H9 (cell line): Measurements from ENCODE around the gene ERC2. TPM values are rescaled to one million over a fixed set of nuclear protein-coding genes. Genes with fewer than 3 reads are reported as not detected.

Source experiments
- DNase-seq: peaks from one replicate; pipeline ENCODE4 v3.0.0-alpha.2; 2017
- H2AFZ ChIP-seq: one replicate; pipeline ENCODE4 v1.6.1; 2013; ENCODE audit warnings: mild to moderate bottlenecking, low read length, control low read depth, moderate library complexity
- H2AK5ac ChIP-seq: 2 replicates; pipeline ENCODE4 v1.6.1; 2013; ENCODE audit warnings: low read length, control low read depth, mixed read lengths; ENCODE audit not compliant: insufficient read length
- H2BK120ac ChIP-seq: one replicate; pipeline ENCODE4 v1.6.1; 2013; ENCODE audit warnings: low read depth, mild to moderate bottlenecking, low read length, control low read depth, inconsistent platforms; ENCODE audit not compliant: poor library complexity, severe bottlenecking
- H2BK12ac ChIP-seq: 2 replicates; pipeline ENCODE4 v1.6.1; 2013; ENCODE audit warnings: low read length, control low read depth, mixed read lengths, low read depth; ENCODE audit not compliant: insufficient read length
- H2BK15ac ChIP-seq: 2 replicates; pipeline ENCODE4 v1.6.1; 2013; ENCODE audit warnings: low read depth, low read length, control low read depth
- H2BK20ac ChIP-seq: one replicate; pipeline ENCODE4 v1.6.1; 2013; ENCODE audit warnings: low read depth, mild to moderate bottlenecking, low read length, control low read depth, inconsistent platforms; ENCODE audit not compliant: poor library complexity, severe bottlenecking
- H2BK5ac ChIP-seq: 2 replicates; pipeline ENCODE4 v1.6.1; 2013; ENCODE audit warnings: low read length, control low read depth, mixed read lengths; ENCODE audit not compliant: insufficient read length
- H3K14ac ChIP-seq: 2 replicates; pipeline ENCODE4 v1.6.1; 2013; ENCODE audit warnings: low read length, control low read depth; ENCODE audit not compliant: insufficient read depth
- H3K18ac ChIP-seq: 2 replicates; pipeline ENCODE4 v1.6.1; 2013; ENCODE audit warnings: low read depth, mild to moderate bottlenecking, mixed read lengths, low read length, control low read depth; ENCODE audit not compliant: insufficient read length
- H3K23ac ChIP-seq: 2 replicates; pipeline ENCODE4 v1.6.1; 2013; ENCODE audit warnings: low read length, control low read depth, mixed read lengths, low read depth; ENCODE audit not compliant: insufficient read length
- H3K23me2 ChIP-seq: 2 replicates; pipeline ENCODE4 v1.6.1; 2013; ENCODE audit warnings: low read depth, mild to moderate bottlenecking, mixed read lengths, low read length, control low read depth; ENCODE audit not compliant: insufficient read length, poor library complexity, severe bottlenecking
- H3K27ac ChIP-seq: 2 replicates; pipeline ENCODE4 v1.5.1; 2013; ENCODE audit warnings: low read length, control low read depth, mixed read lengths, low read depth; ENCODE audit not compliant: insufficient read length
- H3K27me3 ChIP-seq: 2 replicates; pipeline ENCODE4 v1.6.1; 2013; ENCODE audit warnings: low read length, control low read depth, inconsistent platforms; ENCODE audit not compliant: insufficient read depth
- H3K4ac ChIP-seq: 2 replicates; pipeline ENCODE4 v1.6.1; 2013; ENCODE audit warnings: low read depth, mild to moderate bottlenecking, control low read depth, inconsistent platforms, low read length, moderate library complexity
- H3K4me1 ChIP-seq: 2 replicates; pipeline ENCODE4 v1.6.1; 2013; ENCODE audit warnings: low read length, control low read depth, inconsistent platforms; ENCODE audit not compliant: insufficient read depth
- H3K4me2 ChIP-seq: 2 replicates; pipeline ENCODE4 v1.6.1; 2013; ENCODE audit warnings: low read length, control low read depth, mixed read lengths; ENCODE audit not compliant: insufficient read length, insufficient read depth
- H3K56ac ChIP-seq: 2 replicates; pipeline ENCODE4 v1.6.1; 2013; ENCODE audit warnings: low read depth, mild to moderate bottlenecking, mixed read lengths, low read length, control low read depth; ENCODE audit not compliant: insufficient read length
- H3K79me1 ChIP-seq: 2 replicates; pipeline ENCODE4 v1.6.1; 2013; ENCODE audit warnings: low read depth, mild to moderate bottlenecking, moderate library complexity, low read length, control low read depth, inconsistent platforms; ENCODE audit not compliant: insufficient read depth, poor library complexity, severe bottlenecking
- H3K79me2 ChIP-seq: 2 replicates; pipeline ENCODE4 v1.6.1; 2013; ENCODE audit warnings: low read length, control low read depth, inconsistent platforms; ENCODE audit not compliant: insufficient read depth
- H3K9ac ChIP-seq: 2 replicates; pipeline ENCODE4 v1.6.1; 2013; ENCODE audit warnings: low read length, control low read depth, mixed read lengths; ENCODE audit not compliant: insufficient read length; ENCODE audit errors: extremely low read depth
- H3K9me3 ChIP-seq: one replicate; pipeline ENCODE4 v1.6.1; 2013; ENCODE audit warnings: low read depth, low read length, inconsistent platforms; ENCODE audit not compliant: control insufficient read depth
- H3T11ph ChIP-seq: one replicate; pipeline ENCODE4 v1.6.1; 2013; ENCODE audit warnings: mild to moderate bottlenecking, low read length, control low read depth, inconsistent platforms
- H4K20me1 ChIP-seq: one replicate; pipeline ENCODE4 v1.6.1; 2013; ENCODE audit not compliant: control insufficient read depth, insufficient read length, insufficient read depth
- H4K5ac ChIP-seq: 2 replicates; pipeline ENCODE4 v1.6.1; 2013; ENCODE audit warnings: low read depth, mild to moderate bottlenecking, mixed read lengths, low read length, control low read depth; ENCODE audit not compliant: insufficient read length
- H4K8ac ChIP-seq: replicated peaks from 2 replicates; pipeline ENCODE4 v1.6.1; 2013; ENCODE audit warnings: low read length, control low read depth, mixed read lengths, low read depth; ENCODE audit not compliant: insufficient read length
- H4K91ac ChIP-seq: 2 replicates; pipeline ENCODE4 v1.6.1; 2013; ENCODE audit warnings: low read depth, mild to moderate bottlenecking, moderate library complexity, mixed read lengths, low read length, control low read depth; ENCODE audit not compliant: insufficient read length
- H3K27ac Mint-ChIP-seq, 3 experiments: 2 replicates in 2 of 3; 3 replicates in 1 of 3; pipeline ENCODE4 v1.8.0; 2020 to 2021; ENCODE audit warnings: mixed read lengths in 3 of 3, mild to moderate bottlenecking in 1 of 3, moderate library complexity in 1 of 3
- H3K27me3 Mint-ChIP-seq: 2 replicates; pipeline ENCODE4 v1.8.0; 2021; ENCODE audit warnings: low read depth, mild to moderate bottlenecking, moderate library complexity, mixed read lengths
- H3K36me3 Mint-ChIP-seq, 3 experiments: 2 replicates in 2 of 3; 3 replicates in 1 of 3; pipeline ENCODE4 v1.8.0; 2020 to 2021; ENCODE audit warnings: low read depth in 3 of 3, mixed read lengths in 3 of 3; ENCODE audit not compliant: insufficient read depth in 1 of 3
- H3K4me1 Mint-ChIP-seq, 2 experiments: 2 replicates each; pipeline ENCODE4 v1.8.0; 2020; ENCODE audit warnings: mixed read lengths in 2 of 2
- H3K4me3 Mint-ChIP-seq, 2 experiments: 2 replicates in 1 of 2; 3 replicates in 1 of 2; pipeline ENCODE4 v1.8.0; 2020 to 2021; ENCODE audit warnings: mild to moderate bottlenecking in 2 of 2, mixed read lengths in 2 of 2, moderate library complexity in 1 of 2
- H3K9me3 Mint-ChIP-seq, 2 experiments: 2 replicates in 1 of 2; 3 replicates in 1 of 2; pipeline ENCODE4 v1.8.0; 2020; ENCODE audit warnings: mild to moderate bottlenecking in 2 of 2, mixed read lengths in 2 of 2, moderate library complexity in 1 of 2
- WGBS: extraction: QIAGEN DNeasy Blood & Tissue Kit; methylation state at CpG from one replicate; pipeline ENCODE4 v1.1.7; 2013; ENCODE audit warnings: missing lambda C conversion rate, low lambda C conversion rate, mixed read lengths; ENCODE audit not compliant: insufficient read length; ENCODE audit errors: extremely low coverage; 5-methylcytosine and 5-hydroxymethylcytosine counted together
- total RNA-seq: library from RNA; stranded (reverse); gene quantifications from 2 replicates; pipeline ENCODE4 v1.2.1, GENCODE V29; 2021
- TF ChIP-seq, protein P1 (sequence below): fragments of 200-600 bp; sonication (generic); conservative IDR thresholded peaks from 3 replicates; pipeline ENCODE4 v1.8.0; 2021; ENCODE audit warnings: antibody characterized with exemption, mild to moderate bottlenecking

Gene ERC2
- total RNA-seq, 1 experiment from 2014 or later = 15.4 TPM

DNA sequence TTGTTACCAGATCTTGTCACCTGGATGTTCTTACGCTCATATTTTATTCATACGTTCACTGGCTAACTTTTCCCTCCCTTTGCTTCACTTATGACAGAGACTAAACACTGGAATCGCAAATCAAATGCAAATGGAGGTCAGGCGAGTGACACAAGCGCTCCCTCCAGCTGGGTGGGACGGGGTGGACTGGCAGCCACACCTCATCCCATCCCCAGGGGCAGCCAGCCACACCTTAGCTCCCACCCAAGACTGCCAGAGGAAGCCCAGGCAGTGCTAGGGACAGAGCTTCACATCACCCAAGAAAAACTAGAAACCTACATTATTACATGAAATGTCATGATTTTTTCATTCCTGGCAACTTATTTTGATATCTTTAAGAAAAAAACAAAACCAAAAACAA, 366.2 kb downstream of the ERC2 start:
- H3K79me2 ChIP-seq = no peaks in the 10 kb centered on the region
- H2AFZ ChIP-seq = no peak overlapping the region
- H3K14ac ChIP-seq = no peak overlapping the region
- H4K5ac ChIP-seq = no peak overlapping the region
- H3K4me1 ChIP-seq = peaks cover 5% of the 10 kb centered on the region; the same call in 1 of the 2 replicates
- H3T11ph ChIP-seq = no peak overlapping the region
- no peaks in the 10 kb centered on the region for H3K79me1 ChIP-seq
- H3K18ac ChIP-seq = no peak overlapping the region
- no peaks in the 10 kb centered on the region for H3K9me3 ChIP-seq
- Mint-ChIP-seq H3K4me1 (peaks cover 10 to 13% of the 10 kb centered on the region in 2 experiments), H3K27me3 (no peaks in the 10 kb centered on the region), H3K36me3 (peaks cover 0 to 2% (median 2%) of the 10 kb centered on the region in 3 experiments; a peak in 2 of 7 replicates), H3K27ac (peak overlapping the region in 2 of 3 experiments; percentile 27 to 73; a peak in 2 of 7 replicates), H3K9me3 (no peaks in the 10 kb centered on the region), H3K4me3 (no peak overlapping the region)
- H3K4me2 ChIP-seq = no peak overlapping the region
- no peak overlapping the region for H2AK5ac ChIP-seq
- no peak overlapping the region for H3K23ac ChIP-seq
- H4K91ac ChIP-seq = no peak overlapping the region
- H3K56ac ChIP-seq = no peak overlapping the region
- H3K4ac ChIP-seq = no peak overlapping the region
- no peak overlapping the region for H2BK5ac ChIP-seq
- no CpG with 5 or more reads among the region's 6 CpGs for WGBS
- H2BK20ac ChIP-seq = no peak overlapping the region
- no peaks in the 10 kb centered on the region for H3K27me3 ChIP-seq
- no peak overlapping the region for H2BK12ac ChIP-seq
- no peak overlapping the region for H4K8ac ChIP-seq
- H3K9ac ChIP-seq = no peak overlapping the region
- TF ChIP-seq, protein P1, sequence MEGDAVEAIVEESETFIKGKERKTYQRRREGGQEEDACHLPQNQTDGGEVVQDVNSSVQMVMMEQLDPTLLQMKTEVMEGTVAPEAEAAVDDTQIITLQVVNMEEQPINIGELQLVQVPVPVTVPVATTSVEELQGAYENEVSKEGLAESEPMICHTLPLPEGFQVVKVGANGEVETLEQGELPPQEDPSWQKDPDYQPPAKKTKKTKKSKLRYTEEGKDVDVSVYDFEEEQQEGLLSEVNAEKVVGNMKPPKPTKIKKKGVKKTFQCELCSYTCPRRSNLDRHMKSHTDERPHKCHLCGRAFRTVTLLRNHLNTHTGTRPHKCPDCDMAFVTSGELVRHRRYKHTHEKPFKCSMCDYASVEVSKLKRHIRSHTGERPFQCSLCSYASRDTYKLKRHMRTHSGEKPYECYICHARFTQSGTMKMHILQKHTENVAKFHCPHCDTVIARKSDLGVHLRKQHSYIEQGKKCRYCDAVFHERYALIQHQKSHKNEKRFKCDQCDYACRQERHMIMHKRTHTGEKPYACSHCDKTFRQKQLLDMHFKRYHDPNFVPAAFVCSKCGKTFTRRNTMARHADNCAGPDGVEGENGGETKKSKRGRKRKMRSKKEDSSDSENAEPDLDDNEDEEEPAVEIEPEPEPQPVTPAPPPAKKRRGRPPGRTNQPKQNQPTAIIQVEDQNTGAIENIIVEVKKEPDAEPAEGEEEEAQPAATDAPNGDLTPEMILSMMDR = no peak
- no peak overlapping the region for H2BK120ac ChIP-seq
- no peak for DNase-seq
- no peaks in the 10 kb centered on the region for H3K23me2 ChIP-seq
- H4K20me1 ChIP-seq = no peaks in the 10 kb centered on the region
- no peak overlapping the region for H2BK15ac ChIP-seq
- no peak overlapping the region for H3K27ac ChIP-seq
